Activated T-cell treated with anti-CD3 and anti-CD28 coated beads, Interleukin-2, amount 50 U/mL, for 4 hours (primary cell): Measurements from ENCODE around the gene HMGCS1. TPM values are rescaled to one million over a fixed set of nuclear protein-coding genes. Genes with fewer than 3 reads are reported as not detected.
A peak's percentile ranks its signal among the peaks of the same experiment; 100 is the strongest.
"Not testable (repeated sequence)": the region's sequence is repeated elsewhere in the genome, so short reads cannot be mapped to it uniquely, and the experiment has no call there.

ENCODE experiments used
- ATAC-seq, 2 donors: fragments of 200-7000 bp; cut with Tn5 transposase; one replicate each; pipeline ENCODE4 v1.10.0; 2021
- DNase-seq: peaks from one replicate; pipeline ENCODE4 v3.0.0-alpha.2; 2020
- H3K27me3 Mint-ChIP-seq: one replicate; pipeline ENCODE4 v1.8.0; 2021; ENCODE audit warnings: low read depth, mixed read lengths
- H3K36me3 Mint-ChIP-seq: one replicate; pipeline ENCODE4 v1.8.0; 2022; ENCODE audit warnings: mixed read lengths; ENCODE audit not compliant: insufficient read depth
- H3K4me1 Mint-ChIP-seq: one replicate; pipeline ENCODE4 v1.8.0; 2021; ENCODE audit warnings: low read depth, mixed read lengths
- H3K4me3 Mint-ChIP-seq: one replicate; pipeline ENCODE4 v1.8.0; 2021; ENCODE audit warnings: mild to moderate bottlenecking, moderate library complexity, mixed read lengths
- H3K9me3 Mint-ChIP-seq: one replicate; pipeline ENCODE4 v1.8.0; 2021; ENCODE audit warnings: mixed read lengths
- total RNA-seq, 3 donors: library from RNA; stranded (reverse); gene quantifications; one replicate each; pipeline ENCODE4 v1.2.1, GENCODE V29; 2021

HMGCS1 gene
- total RNA-seq, 3 donors from 2014 or later: 96.5 to 122 (median 106) TPM

DNA sequence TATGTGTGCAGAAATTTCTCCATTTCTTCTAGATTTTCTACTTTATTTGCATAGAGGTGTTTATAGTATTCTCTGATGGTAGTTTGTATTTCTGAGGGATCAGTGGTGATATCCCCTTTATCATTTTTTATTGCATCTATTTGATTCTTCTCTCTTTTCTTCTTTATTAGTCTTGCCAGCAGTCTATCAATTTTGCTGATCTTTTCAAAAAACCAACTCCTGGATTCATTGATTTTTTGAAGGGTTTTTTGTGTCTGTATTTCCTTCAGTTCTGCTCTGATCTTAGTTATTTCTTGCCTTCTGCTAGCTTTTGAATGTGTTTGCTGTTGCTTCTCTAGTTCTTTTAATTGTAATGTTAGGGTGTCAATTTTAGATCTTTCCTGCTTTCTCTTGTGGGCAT lies 12.4 kb upstream of the HMGCS1 start:
- not testable (repeated sequence) for H3K27me3 Mint-ChIP-seq, H3K36me3 Mint-ChIP-seq, H3K9me3 Mint-ChIP-seq, ATAC-seq, H3K4me3 Mint-ChIP-seq, H3K4me1 Mint-ChIP-seq, DNase-seq

GRCh38 chr5:43323488-43323887 lies 10.3 kb upstream of the HMGCS1 start:
- not testable (repeated sequence) for H3K9me3 Mint-ChIP-seq, H3K27me3 Mint-ChIP-seq

GRCh38 chr5:43320846-43321245 lies 7.6 kb upstream of the HMGCS1 start:
- ATAC-seq (no peak), DNase-seq (no peak)
- H3K27me3 Mint-ChIP-seq: peaks cover under 1% of the 10 kb centered on the region
- no peak overlapping the region for H3K4me3 Mint-ChIP-seq
- H3K36me3 Mint-ChIP-seq: no peaks in the 10 kb centered on the region
- peaks cover 10% of the 10 kb centered on the region for H3K4me1 Mint-ChIP-seq
- H3K9me3 Mint-ChIP-seq: no peaks in the 10 kb centered on the region

More at GRCh38 chr5:43323488-43323887, 10.3 kb upstream of the HMGCS1 start:
- H3K4me3 Mint-ChIP-seq, H3K36me3 Mint-ChIP-seq, H3K4me1 Mint-ChIP-seq, ATAC-seq, DNase-seq: not testable (repeated sequence)

DNA sequence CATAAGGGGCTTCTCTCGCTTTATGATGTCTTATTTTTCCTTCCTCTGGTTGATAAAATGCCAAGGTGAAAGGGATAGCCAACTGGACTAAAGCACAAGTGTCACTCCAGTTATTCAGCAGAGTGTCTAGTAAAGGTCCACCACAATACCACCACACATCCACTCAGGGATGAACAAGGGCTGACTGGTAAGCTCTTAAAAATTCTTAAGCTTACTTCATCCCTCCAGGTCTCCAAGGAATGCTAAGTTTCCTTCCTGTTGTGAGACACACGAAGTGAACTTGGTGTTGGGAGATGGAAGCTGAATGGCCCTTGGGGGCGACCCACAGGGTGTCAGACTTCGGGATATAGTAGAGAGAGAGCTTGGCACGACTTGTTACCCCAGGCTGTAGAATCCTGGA lies 3.2 kb upstream of the HMGCS1 start:
- H3K4me1 Mint-ChIP-seq: peaks cover 48% of the 10 kb centered on the region
- peaks cover 10% of the 10 kb centered on the region for H3K9me3 Mint-ChIP-seq
- H3K4me3 Mint-ChIP-seq: no peak overlapping the region

GRCh38 chr5:43315682-43316081 lies 2.5 kb upstream of the HMGCS1 start:
- no peaks in the 10 kb centered on the region for H3K27me3 Mint-ChIP-seq
- H3K4me1 Mint-ChIP-seq: peaks cover 53% of the 10 kb centered on the region
- peaks cover 10% of the 10 kb centered on the region for H3K9me3 Mint-ChIP-seq
- peak overlapping the region; percentile 42 for H3K4me3 Mint-ChIP-seq
- DNase-seq (no peak), ATAC-seq (no peak)
- peaks cover 10% of the 10 kb centered on the region for H3K36me3 Mint-ChIP-seq

More for the DNA sequence above, 3.2 kb upstream of the HMGCS1 start:
- DNase-seq (no peak), ATAC-seq (no peak)
- no peaks in the 10 kb centered on the region for H3K27me3 Mint-ChIP-seq
- H3K36me3 Mint-ChIP-seq: peaks cover 5% of the 10 kb centered on the region

DNA sequence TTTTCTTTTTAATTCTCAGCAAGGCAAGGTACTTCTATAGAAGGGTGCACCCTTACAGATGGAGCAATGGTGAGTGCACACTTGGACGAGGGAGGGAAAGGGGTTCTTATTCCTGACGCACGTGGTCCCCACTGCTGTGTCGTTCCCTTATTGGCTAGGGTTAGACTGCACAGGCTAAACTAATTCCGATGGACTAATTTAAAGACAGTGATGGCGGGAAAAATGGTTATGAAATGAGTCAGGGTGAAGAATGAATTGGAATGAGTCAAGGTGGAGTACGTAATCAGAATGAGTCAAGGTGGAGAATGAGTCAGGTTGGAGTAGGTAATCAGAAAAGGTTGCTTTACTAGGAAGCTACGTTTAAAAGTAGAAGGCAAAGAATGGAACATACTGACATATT lies 2.1 kb upstream of the HMGCS1 start:
- Mint-ChIP-seq H3K4me3 (peak overlapping the region; percentile 42), H3K9me3 (peaks cover 10% of the 10 kb centered on the region), H3K4me1 (peaks cover 55% of the 10 kb centered on the region), H3K27me3 (no peaks in the 10 kb centered on the region), H3K36me3 (peaks cover 12% of the 10 kb centered on the region)
- ATAC-seq (peak; percentile 12 to 13), DNase-seq (no peak)

GRCh38 chr5:43314724-43315123 lies 1.5 kb upstream of the HMGCS1 start:
- H3K9me3 Mint-ChIP-seq: peaks cover 10% of the 10 kb centered on the region
- no peak for ATAC-seq
- H3K4me1 Mint-ChIP-seq: peaks cover 58% of the 10 kb centered on the region
- H3K36me3 Mint-ChIP-seq: peaks cover 13% of the 10 kb centered on the region
- DNase-seq: no peak
- peak overlapping the region; percentile 2 for H3K4me3 Mint-ChIP-seq
- H3K27me3 Mint-ChIP-seq: no peaks in the 10 kb centered on the region

DNA sequence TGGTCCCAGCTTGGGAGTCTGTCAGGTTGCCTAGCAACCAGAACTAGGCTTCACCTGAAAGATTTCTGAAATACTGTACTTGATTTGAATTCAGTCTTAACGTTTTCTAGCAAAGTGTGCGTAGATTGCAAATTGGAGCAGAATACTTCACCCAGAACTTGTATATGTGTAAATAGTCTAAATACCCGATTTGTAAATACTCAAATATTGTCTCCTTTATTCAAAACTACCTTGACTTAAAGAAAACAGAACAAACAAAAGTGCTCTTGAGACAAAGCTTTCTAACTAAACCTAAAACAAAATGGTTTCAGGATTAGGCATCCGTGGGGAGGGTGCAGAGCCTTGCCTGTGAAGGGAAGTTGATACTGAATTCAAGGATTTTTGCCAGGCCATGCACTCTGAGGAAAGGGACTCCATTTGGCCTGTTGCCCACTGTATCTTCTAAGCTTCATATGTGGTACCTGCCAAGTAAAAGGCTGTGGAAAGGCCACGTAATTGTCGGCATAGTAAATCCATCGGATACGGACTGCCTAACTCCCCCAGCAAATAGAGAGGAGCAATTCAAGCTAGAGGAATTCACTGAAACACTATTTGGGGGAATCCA lies 744 bp upstream of the HMGCS1 start:
- peaks cover 18% of the 10 kb centered on the region for H3K36me3 Mint-ChIP-seq
- H3K9me3 Mint-ChIP-seq: peaks cover 10% of the 10 kb centered on the region
- no peak for DNase-seq
- no peak for ATAC-seq
- no peaks in the 10 kb centered on the region for H3K27me3 Mint-ChIP-seq
- H3K4me3 Mint-ChIP-seq: peak overlapping the region; percentile 97
- peaks cover 65% of the 10 kb centered on the region for H3K4me1 Mint-ChIP-seq

DNA sequence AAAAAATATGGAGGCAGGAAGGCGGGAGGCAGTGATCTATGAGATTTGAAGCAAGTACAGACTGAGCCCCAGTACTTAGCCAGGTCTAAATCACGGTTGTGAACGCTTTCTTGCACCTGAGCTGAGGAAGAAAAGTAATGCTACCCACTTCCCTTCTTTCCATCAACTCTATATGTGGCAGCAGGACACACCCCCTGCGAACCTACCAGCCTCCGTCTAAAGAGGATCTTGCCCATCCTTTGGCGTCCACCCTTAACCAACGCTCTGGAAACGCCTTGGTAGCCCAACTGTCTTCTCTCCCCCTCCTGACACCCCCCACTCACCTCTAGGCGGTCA lies 545 bp downstream of the HMGCS1 start:
- Mint-ChIP-seq H3K4me1 (peaks cover 66% of the 10 kb centered on the region), H3K9me3 (peaks cover 10% of the 10 kb centered on the region), H3K27me3 (no peaks in the 10 kb centered on the region), H3K4me3 (peak overlapping the region; percentile 97), H3K36me3 (peaks cover 18% of the 10 kb centered on the region)
- no peak for DNase-seq
- peak; percentile 1 to 4 for ATAC-seq

DNA sequence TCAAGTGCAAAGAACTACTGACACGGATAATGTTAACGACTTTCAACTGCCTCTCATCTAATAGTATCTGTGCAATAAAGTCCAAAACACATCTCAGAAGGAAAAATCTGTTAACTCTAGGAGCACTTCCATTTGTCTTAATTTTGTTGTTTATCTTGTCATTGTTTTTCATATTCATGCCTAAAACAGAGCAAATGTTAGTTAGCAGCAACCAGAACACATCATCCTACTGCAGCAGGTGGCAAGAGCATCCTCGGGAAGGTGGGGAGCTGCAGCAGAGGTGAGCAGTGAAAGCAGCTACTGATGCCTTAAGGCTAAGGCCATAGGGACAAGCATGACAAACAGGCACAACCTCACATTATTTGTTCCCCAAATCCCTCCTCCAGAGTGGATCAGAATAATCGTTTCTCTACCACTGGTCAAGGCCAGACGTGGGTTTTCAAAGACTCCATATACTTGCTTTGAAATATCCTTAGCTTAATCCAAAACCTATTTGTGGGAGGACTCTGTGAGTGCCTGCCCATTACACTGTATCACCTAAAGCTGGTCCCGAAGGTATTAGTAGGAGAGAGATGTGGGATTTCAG lies 1.0 kb downstream of the HMGCS1 start:
- ATAC-seq: no peak
- Mint-ChIP-seq H3K36me3 (peaks cover 18% of the 10 kb centered on the region), H3K9me3 (peaks cover 10% of the 10 kb centered on the region), H3K4me1 (peaks cover 67% of the 10 kb centered on the region), H3K4me3 (peak overlapping the region; percentile 97), H3K27me3 (no peaks in the 10 kb centered on the region)
- no peak for DNase-seq

DNA sequence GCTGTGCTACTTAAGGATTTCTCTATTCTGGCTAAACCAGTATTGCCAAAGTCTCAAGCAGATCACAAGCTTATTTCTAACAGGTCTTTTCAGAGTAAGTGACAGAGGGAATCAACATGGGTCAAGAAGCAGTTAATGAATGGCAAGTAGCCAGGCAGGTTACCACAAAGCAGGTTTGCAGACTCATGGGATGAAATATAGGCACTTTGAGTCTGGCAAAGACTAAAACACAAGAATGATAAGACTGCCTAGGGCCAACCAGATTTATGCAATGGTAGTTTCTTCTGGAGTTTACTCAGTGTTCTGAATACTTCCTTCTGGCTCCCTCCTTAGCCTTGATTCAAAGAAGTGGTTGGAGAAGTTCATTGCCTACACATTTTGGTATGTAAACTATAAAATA lies 3.6 kb downstream of the HMGCS1 start:
- ATAC-seq: no peak
- peaks cover 20% of the 10 kb centered on the region for H3K36me3 Mint-ChIP-seq
- peaks cover 7% of the 10 kb centered on the region for H3K9me3 Mint-ChIP-seq
- DNase-seq: no peak
- no peaks in the 10 kb centered on the region for H3K27me3 Mint-ChIP-seq
- H3K4me1 Mint-ChIP-seq: peaks cover 61% of the 10 kb centered on the region
- peak overlapping the region; percentile 17 for H3K4me3 Mint-ChIP-seq

DNA sequence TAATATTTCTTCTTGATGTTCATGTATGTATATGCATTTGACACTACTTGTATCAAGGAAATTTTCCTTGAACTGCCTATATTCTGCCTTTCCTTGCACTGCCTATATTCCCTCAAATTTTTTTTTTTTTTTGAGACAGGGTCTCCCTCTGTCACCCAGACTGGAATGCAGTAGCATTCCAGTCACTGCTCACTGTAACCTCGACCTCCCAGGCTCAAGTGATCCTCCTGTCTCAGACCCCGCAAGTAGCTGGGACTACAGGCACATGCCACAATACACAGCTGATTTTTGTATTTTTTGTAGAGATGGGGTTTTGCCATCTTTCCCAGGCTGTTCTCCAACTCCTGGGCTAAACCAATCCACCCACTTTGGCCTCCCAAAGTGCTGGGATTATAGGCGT lies 4.1 kb downstream of the HMGCS1 start:
- Mint-ChIP-seq H3K27me3 (no peaks in the 10 kb centered on the region), H3K9me3 (peaks cover 4% of the 10 kb centered on the region), H3K4me3 (peak overlapping the region; percentile 17), H3K36me3 (peaks cover 20% of the 10 kb centered on the region), H3K4me1 (peaks cover 61% of the 10 kb centered on the region)
- no peak for DNase-seq
- no peak for ATAC-seq

DNA sequence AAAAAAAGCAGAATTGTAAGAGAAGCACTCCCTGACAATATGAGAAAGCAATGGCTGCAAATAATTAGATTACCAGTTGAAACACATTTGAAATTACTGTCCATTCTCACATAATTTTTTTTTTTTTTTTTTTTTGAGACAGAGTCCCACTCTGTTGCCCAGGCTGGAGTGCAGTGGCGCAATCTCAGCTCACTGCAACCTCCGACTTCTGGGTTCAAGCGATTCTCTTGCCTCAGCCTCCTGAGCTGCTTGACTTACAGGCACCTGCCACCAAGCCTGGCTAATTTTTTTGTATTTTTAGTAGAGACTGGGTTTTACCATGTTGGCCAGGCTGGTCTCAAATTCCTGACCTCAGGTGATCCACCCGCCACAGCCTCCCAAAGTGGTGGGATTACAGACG lies 6.3 kb downstream of the HMGCS1 start:
- not testable (repeated sequence) for ATAC-seq, DNase-seq, H3K4me3 Mint-ChIP-seq, H3K27me3 Mint-ChIP-seq, H3K9me3 Mint-ChIP-seq
- Mint-ChIP-seq H3K36me3 (peaks cover 27% of the 10 kb centered on the region), H3K4me1 (peaks cover 64% of the 10 kb centered on the region)

DNA sequence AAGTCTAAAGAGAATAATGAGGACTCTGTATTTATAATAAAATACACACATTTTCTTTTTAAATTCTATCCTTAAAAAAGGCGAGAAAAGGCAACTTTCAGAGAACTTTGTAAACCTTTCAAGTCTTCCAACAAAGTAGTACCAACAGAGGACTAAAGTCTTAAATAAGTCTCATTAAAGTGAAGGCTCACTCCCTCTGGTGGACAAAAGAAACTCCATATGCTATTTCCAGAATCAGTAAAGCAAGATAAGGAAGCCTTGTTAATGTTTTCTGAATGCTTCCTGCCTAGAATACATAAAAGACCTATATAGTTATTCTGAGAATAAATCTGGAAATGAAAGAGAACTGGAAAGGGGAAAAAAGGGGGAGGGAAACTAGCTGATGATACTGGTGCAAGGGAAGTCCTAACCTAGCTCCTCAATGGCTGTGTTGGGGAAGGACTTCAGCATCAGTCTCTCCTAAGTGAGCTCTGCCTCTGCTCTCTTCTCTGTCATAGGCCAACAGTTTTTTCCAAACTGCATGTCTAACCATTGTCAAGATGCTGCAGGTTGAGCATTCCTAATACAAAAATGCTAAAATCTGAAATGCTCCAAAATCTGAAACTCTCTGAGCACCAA lies 7.2 kb downstream of the HMGCS1 start:
- DNase-seq: no peak
- Mint-ChIP-seq H3K4me3 (peak overlapping the region; percentile 42), H3K36me3 (peaks cover 28% of the 10 kb centered on the region)

GRCh38 chr5:43304525-43304924 lies 8.7 kb downstream of the HMGCS1 start:
- no peak for DNase-seq
- ATAC-seq: peak; percentile 76 to 84
- peak overlapping the region; percentile 47 for H3K4me3 Mint-ChIP-seq

More for the DNA sequence above, 7.2 kb downstream of the HMGCS1 start:
- Mint-ChIP-seq H3K27me3 (no peaks in the 10 kb centered on the region), H3K9me3 (no peaks in the 10 kb centered on the region), H3K4me1 (peaks cover 60% of the 10 kb centered on the region)
- no peak for ATAC-seq

More at GRCh38 chr5:43304525-43304924, 8.7 kb downstream of the HMGCS1 start:
- Mint-ChIP-seq H3K27me3 (no peaks in the 10 kb centered on the region), H3K9me3 (no peaks in the 10 kb centered on the region), H3K36me3 (peaks cover 28% of the 10 kb centered on the region), H3K4me1 (peaks cover 54% of the 10 kb centered on the region)
